ENCODE results near the gene TRPM3.

TRPM3 gene

GRCh38 chr9:70517926-70518610, 603.4 kb downstream of the TRPM3 start:
- no peak for DNase-seq (ENCODE audit: low spot score)

DNA sequence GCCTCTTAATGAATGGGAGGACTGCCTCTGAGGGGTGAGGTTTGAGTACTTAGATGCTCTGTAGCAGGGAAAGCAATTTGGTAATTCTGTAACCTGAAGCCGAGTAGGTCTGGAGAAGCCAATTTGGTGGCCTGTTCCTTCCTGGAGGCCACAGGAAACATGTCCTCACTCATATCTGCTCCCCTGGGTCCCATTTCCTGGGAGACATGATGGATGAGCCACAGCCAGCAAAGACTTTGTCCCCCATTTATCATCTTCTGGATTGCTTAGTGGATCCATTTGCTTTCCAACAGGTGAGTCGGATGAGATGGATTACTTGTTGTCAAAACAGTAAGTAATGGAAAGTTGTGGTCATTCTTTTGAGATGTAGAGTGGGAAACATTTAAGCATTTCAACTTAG, 607.1 kb downstream of the TRPM3 start:
- no peak for DNase-seq (ENCODE audit: low spot score)

- DNase-seq (ENCODE audit: low spot score) = no peak
Measured at GRCh38 chr9:70511858-70512257, 609.6 kb downstream of the TRPM3 start.

- DNase-seq (ENCODE audit: low spot score) = no peak
Measured at GRCh38 chr9:70510157-70510770, 611.2 kb downstream of the TRPM3 start.

- DNase-seq (ENCODE audit: low spot score) = no peak
Measured at GRCh38 chr9:70506159-70506558, 615.3 kb downstream of the TRPM3 start.

DNA sequence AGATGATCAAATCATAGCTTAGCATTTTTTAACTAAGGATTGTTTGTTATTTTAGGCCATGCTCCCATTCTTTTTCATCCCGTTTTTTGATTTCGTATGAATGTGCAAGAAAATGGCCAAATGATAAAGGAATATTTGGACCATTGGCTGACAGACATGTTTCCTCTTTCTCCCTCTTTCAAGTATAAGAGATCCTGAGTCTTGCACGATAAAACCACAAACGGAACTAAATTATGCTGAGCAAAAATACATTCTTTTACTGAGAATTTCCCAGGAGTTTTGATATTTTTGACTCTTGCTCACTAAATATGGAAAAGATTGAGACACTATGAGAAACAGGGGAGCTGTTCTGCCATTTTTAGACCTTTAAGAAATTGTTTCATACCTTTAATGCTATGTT, 616.6 kb downstream of the TRPM3 start:
- no peak for DNase-seq (ENCODE audit: low spot score)

- DNase-seq (ENCODE audit: low spot score) = no peak
Measured at GRCh38 chr9:70502690-70503089, 618.7 kb downstream of the TRPM3 start.

DNA sequence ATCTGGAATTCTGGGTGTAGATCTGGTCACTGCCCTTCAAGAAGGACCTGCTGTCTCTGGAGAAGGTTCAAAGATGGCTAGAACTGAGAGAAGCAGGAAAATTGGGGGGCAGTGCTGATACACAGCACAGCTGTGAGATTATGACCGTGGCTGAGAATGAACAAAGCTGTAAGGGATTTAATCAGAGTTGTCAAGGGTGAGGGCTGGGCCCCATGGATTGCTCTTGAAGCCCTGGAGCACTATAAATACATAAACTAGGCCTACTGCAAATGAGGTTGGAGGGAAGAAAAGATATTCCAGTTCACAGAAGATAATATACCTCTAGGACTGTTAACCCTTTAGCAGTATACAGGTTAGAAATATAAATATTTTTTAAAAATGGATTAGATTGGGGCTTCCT, 620.6 kb downstream of the TRPM3 start:
- no peak for DNase-seq (ENCODE audit: low spot score)

DNA sequence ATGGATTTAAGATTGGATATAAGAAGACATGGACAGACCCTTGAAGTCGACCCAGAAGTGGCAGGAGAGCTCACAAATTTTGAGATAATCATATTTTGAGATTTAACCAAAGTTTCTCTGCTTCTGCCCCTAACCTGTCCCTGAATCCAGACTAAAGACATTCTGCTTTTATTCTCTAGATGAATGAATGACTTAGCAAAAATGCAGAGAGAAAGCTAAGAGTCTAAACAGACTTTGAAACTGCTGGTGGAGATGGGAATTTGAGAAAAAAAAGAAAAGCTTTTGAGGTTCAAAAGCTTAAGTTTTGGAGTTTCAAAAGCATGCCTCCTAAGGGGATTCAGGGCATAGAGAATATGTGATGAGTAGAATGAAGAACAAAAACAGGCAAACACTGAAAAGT, 621.8 kb downstream of the TRPM3 start:
- no peak for DNase-seq (ENCODE audit: low spot score)

DNA sequence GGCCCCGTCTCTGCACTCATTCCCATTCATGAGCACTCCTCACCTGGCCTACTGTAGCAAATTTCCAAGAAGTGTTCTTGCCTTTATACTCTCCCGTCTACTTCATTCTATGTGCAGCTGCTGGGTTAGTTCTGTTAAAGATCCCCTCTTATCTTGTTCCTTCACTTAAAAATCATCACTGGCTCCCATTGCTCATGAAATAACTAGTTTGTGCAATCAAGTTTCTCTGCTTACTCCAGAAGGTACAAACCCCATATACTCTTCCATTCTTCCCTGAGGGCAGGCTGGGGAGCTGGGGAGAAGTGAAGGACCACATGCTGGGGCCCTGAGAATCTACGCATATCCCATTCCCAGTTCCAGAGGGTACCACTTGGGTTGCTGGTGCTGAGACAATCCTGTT, 622.6 kb downstream of the TRPM3 start:
- no peak for DNase-seq (ENCODE audit: low spot score)

DNA sequence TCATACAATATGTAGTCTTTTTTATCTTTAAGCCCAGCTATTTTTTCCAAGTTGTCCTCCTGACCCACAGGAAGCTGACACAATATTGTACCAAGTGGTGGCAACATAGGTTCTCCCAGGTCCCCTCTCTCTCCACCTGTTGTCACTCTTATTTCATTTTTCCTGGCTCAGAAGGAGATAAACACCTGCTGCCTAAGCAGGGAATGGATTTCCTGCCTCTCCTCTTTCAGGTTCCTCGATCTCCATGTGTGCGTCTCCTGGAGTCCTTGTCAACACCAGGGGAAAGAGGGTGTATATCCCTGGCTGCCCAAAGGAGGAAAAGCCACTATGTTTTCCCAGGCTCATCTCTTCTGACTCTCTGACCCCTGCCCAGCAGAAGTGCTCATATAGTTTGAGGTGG, 625.2 kb downstream of the TRPM3 start:
- no peak for DNase-seq (ENCODE audit: low spot score)

GRCh38 chr9:70495514-70495913, 625.9 kb downstream of the TRPM3 start:
- no peak for DNase-seq (ENCODE audit: low spot score)

DNA sequence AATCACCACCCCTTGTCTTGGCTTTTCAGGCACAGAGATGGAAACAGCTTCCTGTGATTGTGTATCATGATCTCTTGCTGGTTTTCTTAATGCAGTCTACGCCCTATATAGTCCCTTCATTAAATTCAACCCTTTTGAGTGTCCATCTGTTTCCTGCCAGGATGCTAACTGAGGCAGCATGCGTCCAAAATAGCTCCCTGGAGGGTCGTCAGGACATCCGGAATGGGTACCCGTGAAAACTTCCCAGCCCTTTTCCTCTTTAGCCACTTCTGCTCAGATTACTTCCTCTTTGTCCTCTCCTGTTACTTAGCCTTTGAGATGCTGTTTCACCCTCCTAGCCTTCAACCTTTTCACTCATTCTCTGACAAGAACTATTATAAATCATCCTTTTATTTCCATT, 627.2 kb downstream of the TRPM3 start:
- no peak for DNase-seq (ENCODE audit: low spot score)

DNA sequence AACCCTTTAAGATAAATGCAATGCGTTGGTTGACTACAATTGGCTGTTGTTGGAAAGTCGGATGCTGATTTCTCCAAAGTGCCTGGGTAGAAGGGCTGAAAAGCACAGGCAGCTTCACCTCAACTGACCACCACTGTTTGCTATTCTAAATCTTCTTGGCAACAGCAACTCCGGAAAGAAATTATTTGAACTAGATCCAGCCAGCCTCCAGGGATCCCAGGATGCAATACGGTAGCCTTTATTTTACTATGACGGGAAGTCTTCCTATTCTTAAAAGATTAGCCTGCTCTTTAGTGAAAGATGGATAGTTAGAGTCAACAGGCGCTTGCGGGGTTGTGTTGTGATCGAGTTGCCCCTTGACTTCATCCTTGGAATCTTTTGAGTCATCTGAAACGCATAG, 628.4 kb downstream of the TRPM3 start:
- DNase-seq (ENCODE audit: low spot score) = no peak

DNA sequence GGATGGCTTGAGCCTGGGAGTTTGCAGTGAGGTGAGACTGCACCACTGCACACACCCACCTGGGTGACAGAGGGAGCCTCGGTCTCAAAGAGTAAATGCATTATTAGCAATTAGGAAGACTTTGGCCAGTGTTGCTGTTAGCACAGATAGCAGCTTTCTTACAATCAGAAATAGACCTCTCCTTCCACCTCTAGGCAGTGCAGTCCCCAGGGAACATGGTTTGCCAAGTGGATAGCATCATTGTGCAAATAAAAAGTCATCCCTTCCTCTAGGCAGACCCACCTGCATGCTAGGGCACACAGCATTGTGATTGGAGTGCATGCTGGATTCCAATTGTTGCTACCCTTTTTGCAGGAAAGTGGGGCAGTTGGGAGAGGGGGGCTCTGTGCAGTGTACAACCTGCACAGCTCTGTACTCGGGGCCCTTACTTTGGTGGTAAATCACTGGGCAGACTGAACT, 629.1 kb downstream of the TRPM3 start:
- DNase-seq (ENCODE audit: low spot score) = no peak

DNA sequence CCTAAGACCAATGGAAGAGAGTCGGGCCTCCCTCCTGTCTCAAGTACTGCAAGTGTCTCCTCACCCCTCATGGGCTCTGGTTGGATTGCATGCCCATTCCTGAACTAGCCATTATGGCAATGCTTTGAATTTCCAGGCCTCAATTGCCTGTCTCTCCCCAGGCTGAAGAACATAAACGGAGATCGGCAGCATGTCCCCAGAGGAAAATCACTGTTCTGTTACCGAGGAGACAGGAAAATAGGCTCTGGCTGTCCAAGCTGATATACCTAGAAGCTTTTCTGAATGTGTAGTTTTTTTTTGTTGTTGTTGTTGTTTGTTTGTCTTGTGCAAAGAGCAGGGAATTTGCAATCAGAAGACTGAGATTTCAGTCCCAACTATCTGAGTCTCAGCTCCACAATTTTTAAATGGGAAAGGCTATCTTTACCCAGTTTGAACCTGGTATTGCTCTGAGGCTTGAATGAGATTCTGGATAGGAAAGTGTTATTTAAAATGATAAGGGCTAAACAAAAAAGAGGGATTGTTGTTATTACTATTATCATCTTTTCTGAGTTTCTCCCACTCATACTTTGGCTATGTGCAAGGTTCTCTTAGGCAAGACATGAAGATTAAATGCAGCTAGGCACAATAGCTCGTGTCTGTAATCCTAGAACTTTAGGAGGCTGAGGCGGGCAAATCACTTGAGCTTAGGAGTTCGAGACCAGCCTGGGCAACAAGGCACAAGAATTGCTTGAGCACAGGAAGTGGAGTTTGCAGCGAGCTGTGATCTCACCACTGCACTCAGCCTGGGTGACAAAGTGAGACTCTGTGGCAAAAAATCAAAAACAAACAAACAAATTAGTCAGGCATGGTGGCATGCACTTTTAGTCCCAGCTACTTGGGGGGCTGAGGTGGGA, 629.7 kb downstream of the TRPM3 start:
- DNase-seq (ENCODE audit: low spot score) = no peak

DNA sequence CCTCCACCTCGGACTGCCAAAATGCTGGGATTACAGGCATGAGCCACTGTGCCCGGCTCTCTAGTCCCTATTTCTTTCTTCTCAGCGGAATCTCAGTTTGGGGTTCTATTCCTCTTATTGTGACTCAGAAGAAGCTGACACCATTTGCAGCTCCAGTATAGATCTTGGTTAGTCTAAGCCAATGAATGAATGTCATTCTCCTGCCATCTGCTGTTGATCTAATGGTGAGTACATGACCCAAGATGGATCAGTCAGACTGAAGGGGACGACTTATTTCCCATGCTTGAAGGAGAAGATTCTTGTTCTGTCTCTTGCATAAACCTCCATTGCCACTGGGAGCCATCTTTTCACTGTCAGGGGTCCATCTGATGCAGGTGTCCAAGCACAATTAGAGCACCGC, 630.9 kb downstream of the TRPM3 start:
- DNase-seq (ENCODE audit: low spot score) = no peak

GRCh38 chr9:70488793-70489105, 632.7 kb downstream of the TRPM3 start:
- no peak for DNase-seq (ENCODE audit: low spot score)

DNA sequence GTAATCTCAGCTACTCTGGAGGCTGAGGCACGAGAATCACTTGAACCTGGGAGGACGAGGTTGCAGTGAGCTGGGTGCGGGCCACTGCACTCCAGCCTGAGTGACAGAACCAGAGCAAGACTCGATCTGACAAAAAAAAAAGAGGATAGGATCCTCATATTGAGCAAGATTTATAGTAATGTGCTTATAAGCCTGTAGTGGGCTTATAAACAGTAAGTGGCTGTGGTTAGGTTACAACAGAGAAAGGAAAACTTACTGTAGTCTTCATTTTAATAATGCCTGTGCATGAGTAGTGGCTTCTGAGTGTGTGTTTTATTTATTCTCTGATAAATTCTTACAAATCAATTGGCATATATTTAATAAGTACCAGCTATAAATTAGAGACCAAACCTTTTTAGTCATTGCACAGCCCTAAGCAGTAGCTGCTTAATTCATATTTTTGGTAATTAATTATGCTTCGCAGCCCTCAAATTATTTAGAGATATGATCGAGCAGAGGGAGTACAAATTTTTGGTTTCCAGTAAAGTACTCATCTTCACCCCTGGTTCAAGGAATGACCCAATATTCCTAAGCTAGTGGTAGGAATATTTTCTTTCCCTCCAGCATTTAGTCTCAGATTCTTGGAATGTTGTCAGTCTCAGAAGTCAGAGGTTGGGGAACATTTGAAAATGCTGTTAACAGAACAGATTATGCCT, 633.2 kb downstream of the TRPM3 start:
- DNase-seq (ENCODE audit: low spot score) = no peak

DNA sequence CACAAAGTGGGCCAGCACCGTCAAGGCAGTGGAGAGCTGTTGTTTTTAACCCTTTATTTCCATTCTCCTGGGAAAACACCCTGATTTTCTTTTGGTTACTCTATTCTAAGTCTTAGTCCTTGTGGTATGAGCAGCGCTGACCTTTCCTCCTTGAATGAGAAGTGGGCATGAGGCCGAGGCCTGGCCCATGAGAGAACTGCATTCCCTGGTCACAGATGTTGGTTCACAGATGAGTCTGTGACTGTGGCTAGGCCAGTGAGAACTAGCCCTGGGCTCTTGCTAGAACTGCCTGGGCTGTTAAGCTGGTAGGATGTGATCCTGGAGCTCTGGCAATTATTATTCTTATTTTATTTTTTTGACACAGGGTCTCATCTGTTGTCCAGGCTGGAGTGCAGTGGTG, 635.3 kb downstream of the TRPM3 start:
- DNase-seq (ENCODE audit: low spot score) = no peak

GRCh38 chr9:70485273-70485858, 636.1 kb downstream of the TRPM3 start:
- DNase-seq (ENCODE audit: low spot score) = no peak

All from left forelimb (tissue), 1 donor.